GM21529 (cell line): ENCODE results near the gene CLSTN1.
"Not testable (repeated sequence)": the region's sequence is repeated elsewhere in the genome, so short reads cannot be mapped to it uniquely, and the experiment has no call there.

Source experiments
- ATAC-seq: cut with Tn5 transposase; IDR thresholded peaks from one replicate; pipeline ENCODE4 v1.9.1; 2021; ENCODE audit not compliant: unreplicated experiment

The CLSTN1 gene

DNA sequence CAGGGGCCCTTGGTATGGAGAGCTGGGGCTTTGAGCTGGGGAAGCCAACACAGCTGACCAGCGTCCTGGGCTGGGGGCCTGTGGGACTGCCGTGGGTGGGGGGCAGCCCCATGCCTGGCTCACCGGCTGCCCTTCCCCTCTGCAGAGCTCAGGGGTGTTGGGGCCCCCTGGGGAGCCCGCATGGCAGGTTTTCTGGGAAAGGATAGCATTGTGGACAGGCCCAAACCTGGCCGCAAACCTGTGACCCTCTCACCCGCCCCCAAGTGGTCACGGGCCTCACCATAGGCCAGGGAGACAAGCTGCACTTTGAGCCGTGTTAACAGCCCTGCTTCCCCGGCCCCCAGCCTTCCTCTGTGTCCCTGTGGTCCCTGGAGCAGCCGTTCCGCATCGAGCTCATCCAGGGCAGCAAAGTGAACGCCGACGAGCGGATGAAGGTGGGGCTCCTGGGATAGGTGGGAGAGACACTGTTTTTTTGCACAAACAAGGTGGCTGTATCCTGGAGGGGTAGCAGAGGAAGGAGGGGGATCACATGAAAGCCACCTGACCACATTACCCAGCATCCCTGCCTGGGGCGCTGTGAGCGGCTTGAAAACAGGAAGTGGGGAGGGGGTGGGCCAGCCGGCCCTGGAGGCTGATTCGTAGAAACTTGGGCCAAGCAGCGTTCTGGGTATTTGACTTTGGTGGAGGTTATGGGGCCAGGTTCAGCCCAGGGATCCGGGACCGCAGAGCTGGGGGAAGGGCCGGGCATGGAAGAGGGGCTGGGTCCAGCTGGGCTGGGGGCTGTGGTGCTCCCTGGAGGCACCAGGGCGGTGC is 106.4 kb downstream of the CLSTN1 start:
- peak; percentile 65 for ATAC-seq

DNA sequence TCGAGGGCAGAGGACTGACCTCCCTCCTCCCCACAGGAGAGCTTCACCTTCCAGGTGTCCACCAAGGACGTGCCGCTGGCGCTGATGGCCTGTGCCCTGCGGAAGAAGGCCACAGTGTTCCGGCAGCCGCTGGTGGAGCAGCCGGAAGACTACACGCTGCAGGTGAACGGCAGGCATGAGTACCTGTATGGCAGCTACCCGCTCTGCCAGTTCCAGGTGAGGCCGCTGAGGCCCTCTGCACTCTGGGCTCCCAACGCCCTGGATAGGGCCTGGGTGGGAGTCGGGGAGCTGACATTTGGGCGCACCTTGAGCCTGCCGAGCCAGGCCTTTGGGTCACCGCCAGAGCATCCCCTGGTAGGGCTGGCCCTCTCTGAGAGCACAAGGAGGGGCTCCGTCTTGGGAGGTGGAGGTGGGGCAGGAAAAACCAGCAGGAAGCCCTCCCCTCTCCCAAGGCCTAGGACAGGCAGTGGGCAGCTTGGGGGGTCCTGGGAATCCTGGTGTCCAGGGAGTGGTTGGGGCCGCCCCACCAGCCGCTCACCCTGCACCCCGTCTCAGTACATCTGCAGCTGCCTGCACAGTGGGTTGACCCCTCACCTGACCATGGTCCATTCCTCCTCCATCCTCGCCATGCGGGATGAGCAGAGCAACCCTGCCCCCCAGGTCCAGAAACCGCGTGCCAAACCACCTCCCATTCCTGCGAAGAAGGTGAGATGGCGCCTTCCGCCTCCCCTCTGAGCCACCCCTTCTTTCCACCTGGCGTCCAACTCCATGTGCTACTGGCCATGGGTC is 107.2 kb downstream of the CLSTN1 start:
- no peak for ATAC-seq

DNA sequence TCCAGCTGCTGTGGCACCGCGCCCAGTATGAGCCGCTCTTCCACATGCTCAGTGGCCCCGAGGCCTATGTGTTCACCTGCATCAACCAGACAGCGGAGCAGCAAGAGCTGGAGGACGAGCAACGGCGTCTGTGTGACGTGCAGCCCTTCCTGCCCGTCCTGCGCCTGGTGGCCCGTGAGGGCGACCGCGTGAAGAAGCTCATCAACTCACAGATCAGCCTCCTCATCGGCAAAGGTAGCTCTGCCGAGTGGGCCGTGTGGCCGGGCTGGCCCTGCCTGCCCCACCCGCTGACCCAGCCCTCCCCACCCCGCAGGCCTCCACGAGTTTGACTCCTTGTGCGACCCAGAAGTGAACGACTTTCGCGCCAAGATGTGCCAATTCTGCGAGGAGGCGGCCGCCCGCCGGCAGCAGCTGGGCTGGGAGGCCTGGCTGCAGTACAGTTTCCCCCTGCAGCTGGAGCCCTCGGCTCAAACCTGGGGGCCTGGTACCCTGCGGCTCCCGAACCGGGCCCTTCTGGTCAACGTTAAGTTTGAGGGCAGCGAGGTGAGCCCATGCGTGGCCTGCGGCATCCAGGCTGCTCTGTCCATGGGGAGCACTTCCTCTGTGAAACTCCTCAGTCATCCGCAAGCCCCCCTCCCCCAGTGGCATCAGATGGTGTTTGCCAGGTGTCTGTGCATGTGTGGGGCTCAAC is 108.1 kb downstream of the CLSTN1 start:
- no peak for ATAC-seq

DNA sequence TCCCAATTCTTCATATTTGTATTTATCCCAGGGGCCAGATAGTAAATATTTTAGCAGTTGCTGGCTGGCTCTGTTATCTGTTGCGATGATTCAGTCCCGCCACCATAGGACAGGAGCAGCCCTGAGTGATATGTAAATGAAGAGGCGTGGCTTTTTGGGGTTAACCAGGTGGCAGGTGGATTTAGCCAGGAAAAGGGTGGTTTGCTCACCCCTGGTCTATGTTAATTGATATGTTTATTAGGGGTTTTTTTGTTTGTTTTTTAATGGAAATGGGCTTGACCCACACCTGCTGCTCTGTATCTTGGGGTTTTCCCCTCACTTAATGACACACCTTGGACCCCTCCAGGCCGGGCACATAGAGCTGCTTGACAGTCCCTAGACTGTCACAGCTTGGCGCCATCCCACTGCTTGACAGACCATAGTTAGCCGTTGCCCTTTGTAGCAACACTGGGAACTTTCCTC is 109.5 kb downstream of the CLSTN1 start:
- ATAC-seq, result no peak

DNA sequence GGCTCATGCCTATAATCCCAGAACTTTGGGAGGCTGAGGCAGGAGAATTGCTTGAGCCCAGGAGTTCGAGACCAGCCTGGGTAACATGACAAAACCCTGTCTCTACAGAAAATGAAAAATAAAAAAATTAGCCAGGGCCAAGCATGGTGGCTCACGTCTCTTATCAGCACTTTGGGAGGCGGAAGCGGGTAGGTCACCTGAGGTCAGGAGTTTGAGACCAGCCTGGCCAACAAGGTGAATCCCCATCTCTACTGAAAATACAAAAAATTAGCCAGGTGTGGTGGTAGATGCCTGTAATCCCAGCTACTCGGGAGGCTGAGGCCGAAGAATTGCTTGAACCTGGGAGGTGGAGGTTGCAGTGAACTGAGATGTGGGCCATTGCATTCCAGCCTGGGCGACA is 111.0 kb downstream of the CLSTN1 start:
- not testable (repeated sequence) for ATAC-seq

DNA sequence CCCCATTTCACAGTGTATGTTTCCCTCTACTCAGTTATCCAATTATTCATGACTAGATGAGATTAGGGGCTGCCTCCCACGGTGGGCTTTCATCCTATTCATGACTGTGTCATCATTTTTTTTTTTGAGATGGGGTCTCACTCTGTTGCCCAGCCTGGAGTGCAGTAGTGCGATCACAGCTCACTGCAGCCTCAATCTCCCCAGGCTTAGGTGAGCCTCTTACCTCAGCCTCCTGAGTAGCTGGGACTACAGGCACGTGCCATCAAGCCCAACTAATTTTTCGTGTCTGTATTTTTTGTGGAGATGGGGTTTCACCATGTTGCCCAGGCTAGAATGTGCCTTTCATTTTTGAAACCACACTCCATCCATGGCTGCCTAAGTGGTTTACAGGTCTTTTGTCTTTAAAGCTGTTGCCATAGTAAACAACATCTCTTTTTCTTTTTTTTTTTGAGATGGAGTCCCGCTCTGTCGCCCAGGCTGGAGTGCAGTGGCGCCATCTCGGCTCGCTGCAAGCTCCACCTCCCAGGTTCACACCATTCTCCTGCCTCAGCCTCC is 112.2 kb downstream of the CLSTN1 start:
- no peak for ATAC-seq

DNA sequence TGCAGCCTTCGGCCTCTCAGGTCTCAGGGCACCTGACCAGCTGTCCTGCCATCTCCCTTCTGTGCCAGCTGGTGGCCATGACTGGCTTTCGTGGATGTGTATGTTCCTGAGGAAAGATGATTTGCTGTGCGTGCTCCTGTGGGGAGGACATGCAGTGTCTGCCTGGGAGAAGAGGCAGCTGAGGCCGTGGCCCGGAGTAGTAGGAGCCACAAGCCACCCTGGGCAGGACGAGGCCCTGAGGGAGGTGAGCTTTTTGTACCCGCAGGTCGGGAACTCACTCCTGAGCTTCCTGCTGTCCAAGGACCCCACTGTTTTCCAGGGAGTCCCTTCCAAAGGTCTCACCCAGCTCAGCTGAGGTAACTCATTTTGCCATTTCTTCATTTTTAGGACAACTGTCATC is 113.7 kb downstream of the CLSTN1 start:
- no peak for ATAC-seq

DNA sequence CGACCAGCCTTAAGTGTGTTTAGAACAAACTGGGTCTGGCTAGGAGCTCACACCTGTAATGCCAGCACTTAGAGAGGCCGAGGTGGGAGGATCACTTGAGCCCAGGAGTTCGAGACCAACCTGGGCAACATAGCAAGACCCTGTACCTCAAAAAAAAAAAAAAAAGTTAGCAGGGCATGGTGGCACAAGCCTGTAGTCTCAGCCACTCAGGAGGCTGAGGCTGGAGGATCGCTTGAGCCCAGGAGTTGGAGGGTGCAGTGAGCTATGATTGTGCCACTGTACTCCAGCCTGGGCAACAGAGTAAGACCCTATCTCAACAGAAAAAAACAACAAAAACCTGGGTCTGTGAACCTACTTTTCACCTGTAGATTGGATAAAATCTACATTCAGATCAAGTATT is 117.6 kb downstream of the CLSTN1 start:
- ATAC-seq, result no peak

DNA sequence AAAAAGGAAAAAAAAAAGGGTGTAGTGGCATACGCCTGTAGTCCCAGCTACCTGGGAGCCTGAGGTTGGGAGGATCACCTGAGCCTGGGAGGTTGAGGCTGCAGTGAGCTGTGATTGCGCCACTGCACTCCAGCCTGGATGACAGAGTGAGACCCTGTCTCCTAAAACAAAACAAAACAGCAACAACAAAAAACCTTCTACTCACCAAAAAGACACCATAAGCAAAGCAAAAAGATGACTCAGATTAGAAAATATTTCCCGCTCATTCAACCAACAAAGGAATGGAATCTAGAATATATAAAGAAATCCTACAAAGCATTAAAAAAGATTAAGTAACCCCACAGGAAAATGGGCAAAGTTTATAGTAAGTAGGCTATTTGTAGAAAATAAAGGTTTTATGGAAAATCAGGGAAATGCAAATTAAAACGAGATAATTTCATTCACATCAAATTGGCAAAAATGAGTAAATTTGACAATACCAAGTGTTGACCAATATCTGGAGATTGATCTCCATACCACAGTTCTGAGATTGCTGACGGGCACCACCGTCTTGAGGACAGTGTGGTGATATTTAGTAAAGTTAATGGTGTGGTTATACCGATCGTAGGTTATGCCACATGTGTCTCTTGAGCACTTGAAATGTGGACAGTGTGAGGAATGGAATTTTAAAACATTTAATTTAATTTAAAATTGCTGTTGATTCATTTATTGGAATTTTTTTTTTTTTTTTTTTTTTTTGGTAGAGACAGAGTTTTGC is 118.2 kb downstream of the CLSTN1 start:
- no peak for ATAC-seq

DNA sequence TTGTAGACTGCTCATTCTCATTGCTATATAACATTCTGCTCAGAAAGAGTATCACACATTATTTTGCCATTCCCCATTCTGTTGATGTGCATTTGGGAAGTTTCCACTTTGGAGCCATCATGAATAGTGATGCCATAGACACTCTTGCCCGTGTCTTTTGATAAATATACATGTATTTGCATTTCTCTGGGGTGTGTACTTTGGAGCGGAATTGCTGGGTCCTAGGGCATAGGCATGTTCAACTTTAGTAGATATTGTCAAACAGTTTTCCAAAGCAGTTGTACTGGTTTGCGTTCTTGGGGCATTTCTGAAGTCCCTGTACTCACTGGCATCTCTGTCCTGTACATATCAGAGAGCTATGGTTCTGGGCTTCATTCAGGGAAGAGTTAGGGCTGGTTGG is 120.1 kb downstream of the CLSTN1 start:
- no peak for ATAC-seq

DNA sequence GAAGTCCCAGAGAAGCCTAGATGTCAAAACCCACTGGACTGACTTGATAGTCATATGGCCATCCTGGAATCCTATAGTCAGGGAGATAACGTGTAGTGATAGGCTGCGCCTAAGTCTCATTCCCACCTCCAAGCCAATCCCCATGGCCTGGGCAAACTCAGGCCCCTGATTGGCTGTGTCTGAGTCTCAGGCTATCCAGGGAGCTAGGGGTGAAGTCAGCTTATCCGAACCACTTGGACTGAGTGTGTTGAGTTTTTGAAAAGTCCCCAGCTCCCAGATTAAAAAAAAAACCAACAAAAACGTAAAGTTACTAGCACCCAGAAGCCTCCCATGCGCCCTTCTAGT is 120.6 kb downstream of the CLSTN1 start:
- no peak for ATAC-seq

DNA sequence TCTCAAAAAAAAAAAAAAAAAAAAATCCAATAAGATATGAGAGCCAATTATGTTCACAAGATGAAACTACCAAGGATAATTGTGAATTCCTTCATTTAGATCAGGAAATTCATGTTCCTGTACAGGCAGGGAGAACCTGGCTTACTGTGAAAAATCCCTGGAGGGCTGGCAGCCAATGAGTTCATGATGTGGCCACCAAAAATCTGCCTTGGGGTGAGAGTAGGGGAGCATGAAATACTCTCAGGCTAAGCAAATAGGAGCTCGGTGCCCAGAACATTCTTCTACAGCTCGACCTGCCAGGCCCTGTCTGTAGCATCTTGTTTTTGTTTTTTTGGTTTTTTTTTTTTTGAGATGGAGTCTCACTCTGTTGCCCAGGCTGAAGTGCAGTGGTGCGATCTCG is 122.1 kb downstream of the CLSTN1 start:
- no peak for ATAC-seq

DNA sequence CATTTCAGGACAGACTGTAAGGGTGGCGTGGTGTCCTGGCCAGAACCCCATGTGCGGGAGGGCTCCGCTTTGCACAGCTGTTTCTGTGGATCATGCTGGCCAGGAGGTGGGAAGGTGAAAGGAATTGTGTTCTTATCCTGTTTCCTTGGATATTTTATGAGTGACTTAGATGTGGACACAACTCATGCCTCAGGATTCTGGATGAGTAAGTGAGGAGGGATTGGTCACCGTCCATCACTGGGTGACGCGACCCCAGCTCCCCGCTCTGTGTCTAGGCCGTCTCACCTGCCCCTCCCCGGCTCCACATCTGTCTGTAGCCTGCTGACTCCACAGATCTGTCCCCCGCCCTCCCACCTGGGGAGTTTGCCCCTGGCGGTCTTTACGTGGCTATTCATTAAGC is 123.4 kb downstream of the CLSTN1 start:
- ATAC-seq, result no peak

DNA sequence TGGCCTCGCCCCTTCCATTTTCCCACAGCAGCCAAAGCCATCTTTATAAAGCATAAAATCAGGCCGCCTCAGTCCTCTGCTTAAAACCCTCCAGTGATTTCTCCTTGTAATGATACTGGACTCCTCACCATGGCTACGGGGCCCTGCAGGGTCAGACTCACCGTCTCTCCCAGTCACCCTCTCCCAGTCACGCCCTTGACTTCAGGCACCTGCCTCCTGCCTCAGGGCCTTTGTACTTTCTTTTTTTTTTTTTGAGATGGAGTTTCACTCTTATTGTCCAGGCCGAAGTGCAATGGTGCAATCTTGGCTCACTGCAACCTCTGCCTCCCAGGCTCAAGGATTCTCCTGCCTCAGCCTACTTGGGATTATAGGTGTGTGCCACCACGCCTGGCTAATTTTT is 124.4 kb downstream of the CLSTN1 start:
- ATAC-seq, result no peak

DNA sequence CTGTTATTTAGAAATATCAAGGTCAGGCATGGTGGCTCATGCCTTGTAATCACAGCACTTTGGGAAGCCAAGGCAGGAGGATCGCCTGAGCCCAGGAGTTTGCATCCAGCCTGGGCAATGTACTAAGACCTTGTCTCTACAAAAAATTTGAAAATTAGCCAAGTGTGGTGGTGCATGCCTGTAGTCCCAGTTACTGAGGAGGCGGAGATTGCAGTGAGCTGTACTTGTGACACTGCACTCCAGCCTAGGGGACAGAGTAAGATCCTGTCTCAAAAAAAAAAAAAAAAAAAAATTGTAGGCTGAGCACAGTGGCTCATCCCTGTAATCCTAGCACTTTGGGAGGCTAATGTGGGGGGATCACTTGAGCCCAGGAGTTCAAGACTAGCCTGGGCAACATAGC is 127.0 kb downstream of the CLSTN1 start:
- ATAC-seq, result no peak

DNA sequence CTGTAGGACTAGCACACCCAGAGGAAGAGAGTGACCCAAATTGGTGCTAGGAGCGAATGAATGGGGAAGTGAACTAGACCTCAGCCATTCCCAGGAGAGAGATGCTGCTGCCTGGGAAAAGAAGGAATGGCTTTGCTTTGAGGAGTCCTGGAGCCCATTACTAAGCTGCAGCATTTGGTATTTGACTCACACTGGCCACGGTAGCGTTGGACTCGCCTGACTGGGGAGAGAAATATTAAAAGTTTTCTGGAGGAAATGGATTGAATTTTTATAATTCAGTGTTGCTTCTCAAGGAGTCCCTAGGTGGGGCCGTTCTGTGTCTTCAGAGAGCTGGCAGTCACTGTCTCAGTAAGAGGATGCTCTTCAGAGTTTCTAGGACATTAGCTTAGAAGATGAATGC is 132.1 kb downstream of the CLSTN1 start:
- no peak for ATAC-seq

DNA sequence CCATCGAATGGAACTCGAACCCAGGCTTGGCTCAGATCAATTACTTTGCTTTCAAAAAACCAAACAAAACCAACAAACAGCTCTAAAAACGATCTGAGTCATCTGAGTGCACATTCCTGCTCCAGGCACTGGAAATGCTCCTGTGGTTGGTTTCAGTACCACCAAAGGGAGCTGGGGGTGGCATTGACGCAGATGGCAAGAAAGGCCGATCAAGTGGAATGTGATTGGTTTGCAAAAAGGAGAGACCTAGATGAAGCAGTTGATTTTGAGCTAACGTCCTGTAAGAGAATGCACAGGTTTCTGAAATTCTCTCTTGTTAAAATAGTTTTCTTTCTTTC is 132.7 kb downstream of the CLSTN1 start:
- no peak for ATAC-seq

DNA sequence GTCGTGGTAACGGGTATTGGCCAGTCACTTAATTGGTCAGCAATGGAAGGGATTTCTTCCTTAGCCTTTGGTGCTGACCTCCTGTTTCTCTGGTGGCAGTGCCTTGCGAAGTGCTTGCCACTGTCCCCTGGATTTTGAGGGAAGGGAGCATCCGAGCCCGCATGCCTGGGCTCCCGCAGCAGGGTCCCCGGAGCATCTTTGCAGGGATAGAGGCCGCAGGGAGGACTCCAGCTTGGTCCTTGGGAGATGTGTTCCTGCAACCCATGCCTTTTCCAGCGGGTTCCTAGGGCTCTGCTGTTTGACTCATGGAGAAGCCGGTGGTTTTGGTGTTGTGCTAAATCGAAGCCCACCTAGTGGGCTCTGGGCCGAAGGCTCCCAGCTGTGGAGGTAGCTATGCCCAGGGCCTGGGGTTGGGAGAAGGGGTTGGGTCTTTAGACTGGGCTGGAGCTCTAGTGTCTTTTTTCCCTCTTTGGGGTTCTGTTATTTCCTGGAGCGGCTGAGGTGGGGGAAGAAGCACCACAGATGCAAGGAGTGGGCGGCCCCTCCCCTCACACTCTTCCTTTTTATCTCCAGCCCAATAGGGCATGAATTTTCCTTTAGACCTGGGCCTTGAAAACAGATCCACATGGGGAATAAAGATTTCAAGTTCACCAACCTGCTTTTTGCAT is 133.2 kb downstream of the CLSTN1 start:
- no peak for ATAC-seq

DNA sequence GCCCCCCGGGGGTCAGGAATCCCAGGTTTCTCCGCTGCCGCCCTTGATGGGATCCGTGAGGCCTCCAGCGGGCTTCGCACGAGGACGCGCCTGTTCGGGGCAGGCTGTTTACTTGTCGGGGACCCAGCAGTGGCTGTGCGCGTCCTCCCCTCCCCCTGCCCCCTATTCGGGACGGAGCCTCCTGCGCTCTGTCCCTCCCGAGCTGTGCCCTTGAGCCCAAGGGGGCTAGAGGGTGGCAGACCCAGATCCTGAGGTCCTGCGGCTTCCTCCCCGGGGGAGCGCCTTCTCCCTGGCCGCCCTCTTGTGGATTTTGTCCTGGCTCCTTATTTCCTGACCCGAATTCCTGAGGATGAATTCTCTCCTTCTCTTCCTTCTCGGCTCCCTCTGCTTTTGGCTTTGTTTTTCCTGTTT is 133.8 kb downstream of the CLSTN1 start:
- no peak for ATAC-seq

DNA sequence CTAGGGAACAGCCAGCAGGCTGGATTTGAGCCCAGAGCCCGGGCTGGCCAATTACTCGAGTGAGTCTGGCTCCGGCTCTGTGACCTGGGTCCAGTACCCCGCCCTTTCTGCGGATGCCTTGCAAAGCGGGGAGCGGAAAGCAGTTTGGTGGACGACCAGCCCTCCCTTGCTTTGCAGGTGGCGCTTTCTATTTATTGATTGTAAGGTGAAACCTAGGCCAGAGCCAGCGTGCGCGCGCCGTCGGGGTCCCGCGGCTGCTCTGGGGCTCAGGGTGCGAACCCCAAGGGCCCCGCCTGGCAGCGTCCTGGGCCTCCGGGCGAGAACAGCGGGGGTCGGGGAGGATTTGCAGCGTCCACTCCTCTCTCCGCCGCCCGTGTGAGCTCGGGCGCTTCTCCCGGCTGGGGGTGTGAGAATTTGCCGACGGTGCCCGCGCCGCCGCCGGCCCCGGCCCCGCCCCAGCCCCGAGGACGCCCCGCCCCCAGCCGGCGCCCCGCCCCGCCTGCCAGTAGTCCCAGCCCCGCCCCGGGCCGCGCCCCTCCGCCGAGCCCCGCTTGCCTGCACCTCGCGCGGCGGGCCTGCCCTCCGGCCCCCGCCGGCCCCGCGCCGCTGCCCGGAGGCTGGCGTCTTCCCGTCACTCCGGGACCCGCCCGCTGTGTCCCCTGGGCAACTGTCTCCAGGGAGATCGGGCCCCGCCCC is 134.6 kb downstream of the CLSTN1 start:
- peak; percentile 56 for ATAC-seq
